Naive thymus-derived CD4-positive, alpha-beta T cell (primary cell): Measurements from ENCODE around the gene ACSS1. TPM values are rescaled to one million over a fixed set of nuclear protein-coding genes. Genes with fewer than 3 reads are reported as not detected.
A peak's percentile ranks its signal among the peaks of the same experiment; 100 is the strongest.

Experiments used
- ATAC-seq: fragments of 150-1000 bp; cut with Tn5 transposase; 2 replicates; pipeline ENCODE4 v1.10.0; 2021; ENCODE audit warnings: mild to moderate bottlenecking, moderate library complexity
- CTCF ChIA-PET: fragments of 350-600 bp; sonication (Branson Sonifier 250); formaldehyde crosslinking; loops from one replicate; lab custom pipeline; 2021; ENCODE audit warnings: antibody characterized with exemption; lab: Charles Lee
- POLR2A ChIA-PET: fragments of 350-600 bp; sonication (Branson Sonifier 250); formaldehyde crosslinking; loops from one replicate; lab custom pipeline; 2021; ENCODE audit warnings: antibody characterized with exemption, inconsistent platforms; lab: Charles Lee
- DNase-seq, 9 donors: peaks; one replicate each; pipeline versions ENCODE4 v3.0.0 to v3.0.0-alpha.2; 2020 to 2022; ENCODE audit warnings: mixed read lengths in 1 of 9
- H3K27ac ChIP-seq: one replicate; pipeline ENCODE4 v1.7.0; 2013; ENCODE audit warnings: mild to moderate bottlenecking, low read depth, low read length, moderate library complexity
- H3K27me3 ChIP-seq, 2 donors: one replicate each; pipeline ENCODE4 v1.7.0; 2013; ENCODE audit warnings: low read length in 2 of 2, mild to moderate bottlenecking in 2 of 2, moderate library complexity in 2 of 2; ENCODE audit not compliant: control insufficient read depth in 2 of 2, insufficient read depth in 2 of 2
- H3K36me3 ChIP-seq, 3 experiments: 1 replicate in 2 of 3; 2 replicates in 1 of 3; pipeline ENCODE4 v1.7.0; 2013; ENCODE audit warnings: low read length in 3 of 3, mild to moderate bottlenecking in 3 of 3, moderate library complexity in 1 of 3; ENCODE audit not compliant: insufficient read depth in 3 of 3, control insufficient read depth in 2 of 3
- H3K4me1 ChIP-seq, 2 donors: one replicate each; pipeline ENCODE4 v1.7.0; 2013; ENCODE audit warnings: low read length in 2 of 2, mild to moderate bottlenecking in 2 of 2, moderate library complexity in 1 of 2; ENCODE audit not compliant: control insufficient read depth in 2 of 2, insufficient read depth in 2 of 2
- H3K4me3 ChIP-seq: 2 replicates; pipeline ENCODE4 v1.7.0; 2013; ENCODE audit warnings: mild to moderate bottlenecking, low read length
- H3K9me3 ChIP-seq, 3 experiments: 1 replicate in 2 of 3; 2 replicates in 1 of 3; pipeline ENCODE4 v1.7.0; 2013; ENCODE audit warnings: low read length in 3 of 3; ENCODE audit not compliant: control insufficient read depth in 2 of 3
- H3K27ac Mint-ChIP-seq, 9 donors: one replicate each; pipeline ENCODE4 v1.8.0; 2020 to 2022; ENCODE audit warnings: mixed read lengths in 9 of 9, mild to moderate bottlenecking in 8 of 9, moderate library complexity in 5 of 9, inconsistent platforms in 2 of 9
- H3K27me3 Mint-ChIP-seq, 5 donors: one replicate each; pipeline ENCODE4 v1.8.0; 2021 to 2022; ENCODE audit warnings: mixed read lengths in 5 of 5, mild to moderate bottlenecking in 1 of 5
- H3K36me3 Mint-ChIP-seq, 5 donors: one replicate each; pipeline ENCODE4 v1.8.0; 2020 to 2022; ENCODE audit warnings: mixed read lengths in 5 of 5, mild to moderate bottlenecking in 3 of 5, inconsistent platforms in 1 of 5
- H3K4me1 Mint-ChIP-seq, 7 donors: one replicate each; pipeline ENCODE4 v1.8.0; 2020 to 2022; ENCODE audit warnings: mixed read lengths in 7 of 7, mild to moderate bottlenecking in 3 of 7, inconsistent platforms in 1 of 7
- H3K4me3 Mint-ChIP-seq, 10 donors: one replicate each; pipeline ENCODE4 v1.8.0; 2020 to 2022; ENCODE audit warnings: mild to moderate bottlenecking in 10 of 10, mixed read lengths in 10 of 10, moderate library complexity in 6 of 10, inconsistent platforms in 2 of 10
- H3K9me3 Mint-ChIP-seq, 11 donors: one replicate each; pipeline ENCODE4 v1.8.0; 2020 to 2022; ENCODE audit warnings: mixed read lengths in 11 of 11, mild to moderate bottlenecking in 4 of 11, inconsistent platforms in 1 of 11, moderate library complexity in 1 of 11
- intact Hi-C, 2 donors: fragments of 100-400 bp; cut with micrococcal nuclease; formaldehyde crosslinking; loops; one replicate each; pipeline ENCODE4 v1.15.1; 2023
- polyA plus RNA-seq, 2 donors: library from polyadenylated mRNA; unstranded; fragments of 300-500 nt; fragmentation: Illumina TruSeq; gene quantifications; one replicate each; pipeline ENCODE4 v1.2.3, GENCODE V29; 2021
- total RNA-seq, 6 experiments: library from RNA in 5 of 6; stranded (reverse) in 5 of 6; gene quantifications; 1 replicate in 5 of 6; 2 replicates in 1 of 6; pipeline ENCODE4 v1.2.3 and lab custom pipeline; 2021 to 2026

ACSS1 gene
- total and polyA plus RNA-seq, 7 experiments from 2014 or later: 33.1 to 51.7 (median 39.7) TPM

DNA sequence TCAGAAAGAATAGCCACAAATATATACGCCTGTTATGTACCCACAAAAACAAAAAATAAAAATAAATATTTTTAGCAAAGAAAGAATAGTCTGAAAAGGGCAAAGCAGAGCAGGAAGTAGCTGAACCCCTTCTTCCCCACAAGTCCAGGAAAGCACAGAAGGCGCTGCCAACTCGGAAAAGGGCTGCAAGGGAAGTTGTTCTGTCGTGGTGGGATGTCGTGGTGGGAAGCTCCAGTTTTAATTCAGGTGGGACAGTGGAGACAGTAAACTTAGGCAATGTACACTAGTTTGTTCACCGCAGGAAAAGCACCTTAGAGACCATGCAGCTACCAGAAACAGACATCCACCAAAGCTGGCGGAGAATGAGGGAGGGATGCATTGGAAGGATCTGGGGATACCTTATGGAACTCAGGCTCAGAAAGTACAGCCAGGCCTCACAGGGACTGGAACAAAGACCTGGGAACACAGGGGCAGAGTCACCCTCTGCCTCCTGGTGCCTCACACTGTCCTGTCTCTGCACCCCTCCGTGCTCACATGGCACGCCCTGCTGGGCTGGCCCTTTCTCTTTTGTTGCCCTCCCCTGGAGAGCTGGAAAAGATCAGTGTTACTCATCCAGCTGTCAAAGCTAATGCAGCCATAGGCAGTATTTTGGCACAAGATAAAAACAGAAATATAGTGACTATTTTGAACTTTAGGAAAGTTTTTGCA is 62.0 kb downstream of the ACSS1 start:
- no peak overlapping the region for H3K4me3 Mint-ChIP-seq
- POLR2A ChIA-PET: interaction anchor here (1.2 to 7.6 kb wide), 4 partner anchors 61 to 183 kb away, joined by 4 to 95 read pairs (median 28); partner anchors contain the start of gene ACSS1
- DNase-seq: no peak

DNA sequence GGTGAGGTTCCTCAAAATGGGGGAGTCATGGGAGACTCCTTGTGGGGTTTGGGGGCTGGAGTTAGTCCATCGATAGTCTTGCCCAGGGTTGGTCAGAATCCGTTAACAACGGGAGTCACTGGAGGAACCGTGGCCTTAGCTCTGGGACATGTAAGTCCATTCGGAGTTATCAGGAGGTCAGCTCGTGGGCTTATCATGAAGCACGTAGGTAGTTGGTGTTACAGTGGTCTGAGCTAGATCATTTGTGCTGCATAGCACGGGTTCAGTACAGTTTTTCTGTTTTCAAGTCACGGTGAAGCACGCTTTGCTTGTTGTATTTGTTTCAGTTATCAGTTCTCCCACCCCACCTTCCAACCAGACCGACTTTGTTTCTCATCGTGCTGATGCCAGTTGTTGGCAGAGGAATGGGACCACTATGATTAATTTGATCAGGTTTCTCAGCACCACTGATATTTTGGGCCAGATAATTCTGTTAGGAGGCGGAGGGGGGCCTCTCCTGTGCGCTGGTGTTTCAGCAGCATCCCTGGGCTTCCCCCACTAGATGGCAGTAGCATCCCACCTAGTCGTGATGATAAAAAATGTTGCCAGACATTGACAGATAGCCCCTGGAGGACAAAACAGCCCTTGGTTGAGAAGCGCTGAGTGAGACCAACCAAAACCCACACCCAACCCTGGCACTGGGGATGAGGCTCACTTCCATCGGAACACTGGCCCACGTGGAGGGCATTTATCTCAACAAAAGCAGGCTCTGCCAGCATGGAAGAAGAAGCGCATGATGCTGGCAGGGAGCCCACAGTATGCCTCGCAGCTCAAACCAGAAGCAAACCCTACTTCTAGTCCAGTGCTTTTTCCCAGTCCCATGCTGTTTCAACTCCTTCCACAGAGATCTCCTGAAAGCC is 63.2 kb downstream of the ACSS1 start:
- peaks cover 0 to 25% (median 0%) of the 10 kb centered on the region in 5 donors for H3K27me3 Mint-ChIP-seq

More for the DNA sequence above, 62.0 kb downstream of the ACSS1 start:
- H3K27me3 Mint-ChIP-seq: peaks cover 0 to 29% (median 0%) of the 10 kb centered on the region in 5 donors
- Histone ChIP-seq H3K27ac (no peak overlapping the region), H3K4me3 (no peak overlapping the region), H3K4me1 (peaks cover 12 to 14% of the 10 kb centered on the region in 2 donors), H3K36me3 (peaks cover 0 to 3% (median 0%) of the 10 kb centered on the region in 3 experiments), H3K9me3 (no peaks in the 10 kb centered on the region), H3K27me3 (no peaks in the 10 kb centered on the region)
- H3K9me3 Mint-ChIP-seq: no peaks in the 10 kb centered on the region
- H3K27ac Mint-ChIP-seq: peak overlapping the region in 1 of 9 donors; percentile 71
- intact Hi-C loops: loop anchor here (1.0 to 10.0 kb wide), 5 partner anchors 69 to 1061 kb away; partner anchors contain the start of gene NANP (in 1 of the 2)
- peaks cover 18 to 40% (median 30%) of the 10 kb centered on the region in 7 donors for H3K4me1 Mint-ChIP-seq
- no peak for ATAC-seq
- H3K36me3 Mint-ChIP-seq: peaks cover 0 to 1% (median 0%) of the 10 kb centered on the region in 5 donors
- CTCF ChIA-PET: interaction anchor here (0.6 to 4.0 kb wide), 9 partner anchors 10 to 405 kb away, joined by 3 to 122 read pairs (median 3); partner anchors contain the start of gene ACSS1

DNA sequence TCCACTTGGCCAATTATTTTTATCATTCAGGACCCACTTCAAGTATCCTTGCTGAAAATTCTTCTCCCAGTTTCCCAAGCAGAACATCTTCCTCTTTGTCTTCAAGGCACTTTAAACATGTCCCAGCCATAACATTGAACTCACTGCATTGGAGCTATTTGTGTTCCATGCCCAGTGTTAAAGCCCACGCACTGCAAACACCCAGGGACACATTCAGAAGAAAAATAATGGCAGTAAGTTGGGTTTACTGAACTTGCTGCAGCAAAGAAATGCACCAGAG is 63.8 kb downstream of the ACSS1 start:
- peak overlapping the region; percentile 97 for H3K27ac ChIP-seq
- no peaks in the 10 kb centered on the region for H3K9me3 Mint-ChIP-seq
- H3K4me1 ChIP-seq: peaks cover 25 to 28% of the 10 kb centered on the region in 2 donors

More for the DNA sequence above, 63.2 kb downstream of the ACSS1 start:
- H3K4me1 Mint-ChIP-seq: peaks cover 26 to 52% (median 41%) of the 10 kb centered on the region in 7 donors
- Histone ChIP-seq H3K27ac (no peak overlapping the region), H3K27me3 (no peaks in the 10 kb centered on the region), H3K4me1 (peaks cover 23 to 24% of the 10 kb centered on the region in 2 donors), H3K4me3 (no peak overlapping the region), H3K9me3 (no peaks in the 10 kb centered on the region), H3K36me3 (peaks cover 0 to 3% (median 0%) of the 10 kb centered on the region in 3 experiments)
- ATAC-seq: peak; percentile 68
- H3K36me3 Mint-ChIP-seq: peaks cover 0 to 4% (median 0%) of the 10 kb centered on the region in 5 donors
- intact Hi-C loops: loop anchor here (1.0 to 10.0 kb wide), 13 partner anchors 62 to 1572 kb away; partner anchors contain the start of genes NANP (in 1 of the 2) and NAPB (in 1 of the 2)
- ChIA-PET POLR2A (interaction anchor here (0.7 to 7.6 kb wide), 7 partner anchors 9 to 260 kb away, joined by 3 to 95 read pairs (median 5); partner anchors contain the start of gene ACSS1), CTCF (interaction anchor here (0.6 to 4.0 kb wide), 16 partner anchors 11 to 407 kb away, joined by 3 to 122 read pairs (median 3); partner anchors contain the start of gene ACSS1)
- peak overlapping the region in 8 of 9 donors; percentile 61 to 98 (median 96) for H3K27ac Mint-ChIP-seq
- DNase-seq: peak; percentile 52 to 90 (median 82)
- H3K4me3 Mint-ChIP-seq: peak overlapping the region in 8 of 10 donors; percentile 7 to 72 (median 50)
- no peaks in the 10 kb centered on the region for H3K9me3 Mint-ChIP-seq

DNA sequence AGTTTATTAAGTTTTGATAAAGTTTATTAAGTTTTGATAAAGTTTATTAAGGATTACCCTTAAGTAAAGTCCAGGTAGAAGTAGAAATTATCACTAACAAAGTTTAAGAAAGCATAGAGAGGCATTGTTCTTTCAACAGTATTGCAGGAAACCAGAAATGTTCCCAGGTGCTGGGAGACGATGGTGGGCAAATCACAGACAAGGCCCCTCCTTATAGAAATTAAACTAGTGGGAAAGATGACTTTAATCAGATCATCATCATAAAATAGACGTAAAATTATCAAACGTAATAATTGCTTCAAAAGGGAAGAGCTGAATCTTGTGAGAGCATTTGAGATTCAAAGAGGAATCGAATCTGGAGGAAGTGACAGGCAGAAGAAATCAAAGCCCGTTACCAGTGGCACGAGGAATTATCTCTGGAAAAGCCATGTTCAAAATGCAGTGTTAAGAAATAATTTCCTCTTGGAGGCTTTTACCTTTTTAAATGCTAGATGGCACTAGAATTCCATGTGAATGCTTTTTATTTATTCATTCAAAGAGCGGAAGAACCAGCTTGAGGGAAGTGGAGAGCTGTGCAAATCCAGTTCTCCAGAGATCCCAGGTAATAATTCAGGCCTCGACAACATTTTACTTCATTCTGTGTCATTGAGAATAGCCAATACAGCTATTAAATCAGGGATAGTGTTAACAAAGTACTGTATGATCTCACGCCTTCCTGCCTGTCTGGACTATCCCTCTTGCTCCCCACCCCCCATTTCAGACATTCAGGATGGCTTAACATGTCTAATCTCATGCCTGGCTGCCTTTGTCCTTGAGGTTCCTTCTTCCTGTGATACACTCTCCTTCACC is 64.4 kb downstream of the ACSS1 start:
- DNase-seq (peak in 3 of 9 donors; percentile 6 to 13 (median 7)), ATAC-seq (no peak)
- peak overlapping the region; percentile 43 to 96 (median 94) for H3K4me3 Mint-ChIP-seq
- peak overlapping the region; percentile 90 for H3K4me3 ChIP-seq
- intact Hi-C loops: loop anchor here (1.0 to 10.0 kb wide), 16 partner anchors 61 to 1633 kb away; partner anchors contain the start of genes ABHD12 (in 1 of the 2), NANP (in 1 of the 2), NAPB (in 1 of the 2) and ZNF337 (in 1 of the 2)
- peaks cover 0 to 20% (median 0%) of the 10 kb centered on the region in 5 donors for H3K27me3 Mint-ChIP-seq
- no peaks in the 10 kb centered on the region for H3K9me3 Mint-ChIP-seq
- H3K36me3 Mint-ChIP-seq: peaks cover 0 to 7% (median 0%) of the 10 kb centered on the region in 5 donors
- H3K36me3 ChIP-seq: peaks cover 0 to 3% (median 0%) of the 10 kb centered on the region in 3 experiments
- POLR2A ChIA-PET: interaction anchor here (0.6 to 7.6 kb wide), 12 partner anchors 8 to 267 kb away, joined by 3 to 95 read pairs (median 4); partner anchors contain the start of genes ACSS1, CST7 and ENTPD6
- H3K9me3 ChIP-seq: no peaks in the 10 kb centered on the region
- peak overlapping the region; percentile 97 for H3K27ac ChIP-seq
- H3K4me1 Mint-ChIP-seq: peaks cover 31 to 64% (median 48%) of the 10 kb centered on the region in 7 donors
- CTCF ChIA-PET: interaction anchor here (0.6 to 4.0 kb wide), 11 partner anchors 43 to 892 kb away, joined by 3 to 122 read pairs (median 4); partner anchors contain the start of gene ACSS1
- no peaks in the 10 kb centered on the region for H3K27me3 ChIP-seq
- H3K4me1 ChIP-seq: peaks cover 27 to 29% of the 10 kb centered on the region in 2 donors
- H3K27ac Mint-ChIP-seq: peak overlapping the region; percentile 34 to 98 (median 97)

More for the DNA sequence above, 63.8 kb downstream of the ACSS1 start:
- no peak for ATAC-seq
- Mint-ChIP-seq H3K36me3 (peaks cover 0 to 4% (median 0%) of the 10 kb centered on the region in 5 donors), H3K27ac (peak overlapping the region; percentile 34 to 98 (median 96)), H3K4me3 (peak overlapping the region; percentile 26 to 95 (median 52)), H3K4me1 (peaks cover 29 to 58% (median 42%) of the 10 kb centered on the region in 7 donors), H3K27me3 (peaks cover 0 to 25% (median 0%) of the 10 kb centered on the region in 5 donors)
- ChIA-PET POLR2A (interaction anchor here (0.7 to 7.6 kb wide), 10 partner anchors 8 to 260 kb away, joined by 3 to 95 read pairs (median 5); partner anchors contain the start of genes ACSS1 and ENTPD6), CTCF (interaction anchor here (0.7 to 4.0 kb wide), 12 partner anchors 24 to 405 kb away, joined by 3 to 122 read pairs (median 4); partner anchors contain the start of gene ACSS1)
- DNase-seq: no peak
- H3K27me3 ChIP-seq: no peaks in the 10 kb centered on the region
- H3K9me3 ChIP-seq: no peaks in the 10 kb centered on the region
- peaks cover 0 to 3% (median 0%) of the 10 kb centered on the region in 3 experiments for H3K36me3 ChIP-seq
- intact Hi-C loops: loop anchor here (1.0 to 10.0 kb wide), 11 partner anchors 62 to 1572 kb away; partner anchors contain the start of genes NANP (in 1 of the 2) and NAPB (in 1 of the 2)
- no peak overlapping the region for H3K4me3 ChIP-seq
